Measurements from ENCODE around the gene GSN. TPM values are rescaled to one million over a fixed set of nuclear protein-coding genes. Genes with fewer than 3 reads are reported as not detected.
A peak's percentile ranks its signal among the peaks of the same experiment; 100 is the strongest.

The GSN gene
- total and polyA plus RNA-seq, 2 donors (not counting 1 experiment from before 2014, with no cell fraction given) = 38.4 to 45.4 TPM

GRCh38 chr9:121262953-121263352, 5.0 kb upstream of the GSN start:
- H3K9me3 Mint-ChIP-seq (ENCODE audit: insufficient read depth) = no peaks in the 10 kb centered on the region
- H3K4me3 ChIP-seq (ENCODE audit: control extremely low read depth in 1 of 5, extremely low read depth in 1 of 5, insufficient read depth in 1 of 5, low read depth in 2 of 5, low read length in 4 of 5) = no peak overlapping the region
- ChIA-PET CTCF (interaction anchor here (1.2 kb wide), 1 partner anchor 16 kb away, joined by 3 read pairs; no protein-coding TSS in a partner anchor), POLR2A (no interaction called here)
- peaks cover 2% of the 10 kb centered on the region for H3K4me1 Mint-ChIP-seq
- H3K27ac Mint-ChIP-seq = no peak overlapping the region
- ATAC-seq (ENCODE audit: low read depth) (no peak), DNase-seq (no peak)
- H3K36me3 ChIP-seq (replicated peaks in 1 of 2; ENCODE audit: control extremely low read depth in 1 of 2, control insufficient read depth in 1 of 2, extremely low read depth in 1 of 2, insufficient read depth in 2 of 2, low read length in 1 of 2) = no peaks in the 10 kb centered on the region
- WGBS (ENCODE audit: insufficient coverage) = no CpG with 5 or more reads among the region's 5 CpGs
- no peak overlapping the region for H3K9ac ChIP-seq (ENCODE audit: low read length)
- no peaks in the 10 kb centered on the region for H3K27me3 Mint-ChIP-seq
- H3K4me2 ChIP-seq (replicated peaks; ENCODE audit: low read depth, low read length, poor library complexity, severe bottlenecking) = no peak overlapping the region
- no peak overlapping the region for H2AFZ ChIP-seq (ENCODE audit: insufficient read depth, low read depth, low read length, poor library complexity, severe bottlenecking)
- H3K27ac ChIP-seq (ENCODE audit: low read length in 2 of 2) = no peak overlapping the region
- H3K4me3 Mint-ChIP-seq = no peak overlapping the region
- intact Hi-C loops (cut with micrococcal nuclease) = no loop called here
- no peaks in the 10 kb centered on the region for H3K9me3 ChIP-seq (ENCODE audit: control extremely low read depth in 1 of 3, control insufficient read depth in 2 of 3, insufficient read depth in 1 of 3, low read length in 2 of 3)
- TF ChIP-seq EZH2 (IDR thresholded peaks at IDR 0.05; ENCODE audit: borderline replicate concordance, insufficient read depth, low read depth, low read length, poor library complexity, severe bottlenecking) = no peak
- TF ChIP-seq CTCF (IDR thresholded peaks at IDR 0.05) = no peak
- no peaks in the 10 kb centered on the region for H3K79me2 ChIP-seq (ENCODE audit: control insufficient read depth, insufficient read depth, low read length)
- no peaks in the 10 kb centered on the region for H4K20me1 ChIP-seq (ENCODE audit: control insufficient read depth, insufficient read depth, low read length, poor library complexity, severe bottlenecking)
- no peaks in the 10 kb centered on the region for H3K27me3 ChIP-seq (replicated peaks in 1 of 4; ENCODE audit: control extremely low read depth in 1 of 4, control insufficient read depth in 3 of 4, insufficient read depth in 4 of 4, low read length in 3 of 4)
- H3K4me1 ChIP-seq (ENCODE audit: control insufficient read depth in 2 of 2, insufficient read depth in 2 of 2, low read length in 2 of 2) = peaks cover 4 to 5% of the 10 kb centered on the region in 2 donors

- DNase-seq = no peak
- WGBS (ENCODE audit: insufficient coverage) = 96% methylated on average over 3 of the region's 3 CpGs
- Histone ChIP-seq H3K36me3 (replicated peaks in 1 of 2; ENCODE audit: control extremely low read depth in 1 of 2, control insufficient read depth in 1 of 2, extremely low read depth in 1 of 2, insufficient read depth in 2 of 2, low read length in 1 of 2) (no peaks in the 10 kb centered on the region), H3K9me3 (ENCODE audit: control extremely low read depth in 1 of 3, control insufficient read depth in 2 of 3, insufficient read depth in 1 of 3, low read length in 2 of 3) (no peaks in the 10 kb centered on the region), H3K27me3 (replicated peaks in 1 of 4; ENCODE audit: control extremely low read depth in 1 of 4, control insufficient read depth in 3 of 4, insufficient read depth in 4 of 4, low read length in 3 of 4) (no peaks in the 10 kb centered on the region), H3K79me2 (ENCODE audit: control insufficient read depth, insufficient read depth, low read length) (no peaks in the 10 kb centered on the region), H2AFZ (ENCODE audit: insufficient read depth, low read depth, low read length, poor library complexity, severe bottlenecking) (no peak overlapping the region), H3K4me2 (replicated peaks; ENCODE audit: low read depth, low read length, poor library complexity, severe bottlenecking) (no peak overlapping the region), H3K9ac (ENCODE audit: low read length) (no peak overlapping the region), H3K4me3 (ENCODE audit: control extremely low read depth in 1 of 5, extremely low read depth in 1 of 5, insufficient read depth in 1 of 5, low read depth in 2 of 5, low read length in 4 of 5) (no peak overlapping the region), H3K27ac (ENCODE audit: low read length in 2 of 2) (no peak overlapping the region), H4K20me1 (ENCODE audit: control insufficient read depth, insufficient read depth, low read length, poor library complexity, severe bottlenecking) (no peaks in the 10 kb centered on the region), H3K4me1 (ENCODE audit: control insufficient read depth in 2 of 2, insufficient read depth in 2 of 2, low read length in 2 of 2) (peaks cover 13 to 31% of the 10 kb centered on the region in 2 donors)
- TF ChIP-seq CTCF (IDR thresholded peaks at IDR 0.05) = no peak
- no peak for TF ChIP-seq EZH2 (IDR thresholded peaks at IDR 0.05; ENCODE audit: borderline replicate concordance, insufficient read depth, low read depth, low read length, poor library complexity, severe bottlenecking)
- H3K4me1 Mint-ChIP-seq = peaks cover 20% of the 10 kb centered on the region
- intact Hi-C loops (cut with micrococcal nuclease) = loop anchor here (5.0 kb wide), 1 partner anchor 64 kb away; the partner anchor contains the start of gene RAB14
- CTCF ChIA-PET = no interaction called here
- POLR2A ChIA-PET = no interaction called here
- no peaks in the 10 kb centered on the region for H3K27me3 Mint-ChIP-seq
- no peaks in the 10 kb centered on the region for H3K9me3 Mint-ChIP-seq (ENCODE audit: insufficient read depth)
- no peak for ATAC-seq (ENCODE audit: low read depth)
- peak overlapping the region; percentile 89 for H3K4me3 Mint-ChIP-seq
- no peak overlapping the region for H3K27ac Mint-ChIP-seq
Measured at GRCh38 chr9:121266356-121266755, 1.6 kb upstream of the GSN start.
